ENCODE data around the gene APOBEC3H. TPM values are rescaled to one million over a fixed set of nuclear protein-coding genes. Genes with fewer than 3 reads are reported as not detected.
A peak's percentile ranks its signal among the peaks of the same experiment; 100 is the strongest.

The APOBEC3H gene
- total RNA-seq, 1 donor from 2014 or later, result 0.41 TPM

DNA sequence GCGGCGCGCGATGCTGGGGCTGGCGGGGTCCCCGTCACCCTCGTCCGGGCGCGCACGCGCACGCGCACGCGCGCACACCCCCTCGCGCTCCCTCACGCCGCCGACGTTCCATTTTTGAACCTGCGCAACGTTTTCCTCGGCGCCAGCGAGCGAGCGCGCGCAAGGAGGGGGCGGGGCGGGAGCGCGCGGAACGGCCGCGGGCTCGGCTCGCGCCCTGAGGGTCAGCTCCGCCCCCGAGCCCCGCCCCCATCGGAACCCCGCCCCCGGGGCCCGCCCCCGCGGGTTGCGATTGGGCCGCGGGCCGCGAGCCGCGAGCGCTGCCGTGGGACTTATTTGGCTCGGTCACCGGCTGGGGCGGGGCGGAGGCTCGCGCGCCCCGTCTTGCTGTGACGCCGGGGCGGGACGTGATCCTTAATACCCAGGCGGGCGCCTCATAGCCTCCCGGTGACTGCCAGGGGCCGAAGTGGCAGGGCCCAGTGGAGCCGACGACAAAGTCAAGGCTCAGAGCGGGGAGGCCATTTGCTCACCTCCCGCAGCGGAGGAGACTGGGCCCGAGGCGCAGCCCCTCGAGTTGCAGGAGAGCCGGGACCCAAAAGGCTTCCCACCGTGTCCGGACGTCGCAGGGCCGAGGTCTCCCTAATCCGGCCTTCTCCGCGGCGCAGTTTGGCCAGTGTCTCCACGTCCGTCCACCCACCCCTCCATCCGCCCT, 55.6 kb downstream of the APOBEC3H start, which contains the start of gene CBX7:
TSS of gene CBX7 (minus strand) at position 170 of the 709 bp plus-strand sequence. CDS start 236 bp downstream, outside the sequence.
- Histone ChIP-seq H3K9me3 (replicated peaks) (no peaks in the 10 kb centered on the region), H3K27ac (replicated peaks) (peak within 1 kb of the TSS; percentile 97), H3K4me1 (peaks cover 55% of the 10 kb centered on the region), H3K36me3 (peaks cover 19% of the 10 kb centered on the region), H3K27me3 (ENCODE audit: low read depth) (no peaks in the 10 kb centered on the region), H3K4me3 (peak within 1 kb of the TSS; percentile 98)
- intact Hi-C loops (cut with micrococcal nuclease), result no loop called here
- DNase-seq, result peak; percentile 96
- TF ChIP-seq, protein P1, sequence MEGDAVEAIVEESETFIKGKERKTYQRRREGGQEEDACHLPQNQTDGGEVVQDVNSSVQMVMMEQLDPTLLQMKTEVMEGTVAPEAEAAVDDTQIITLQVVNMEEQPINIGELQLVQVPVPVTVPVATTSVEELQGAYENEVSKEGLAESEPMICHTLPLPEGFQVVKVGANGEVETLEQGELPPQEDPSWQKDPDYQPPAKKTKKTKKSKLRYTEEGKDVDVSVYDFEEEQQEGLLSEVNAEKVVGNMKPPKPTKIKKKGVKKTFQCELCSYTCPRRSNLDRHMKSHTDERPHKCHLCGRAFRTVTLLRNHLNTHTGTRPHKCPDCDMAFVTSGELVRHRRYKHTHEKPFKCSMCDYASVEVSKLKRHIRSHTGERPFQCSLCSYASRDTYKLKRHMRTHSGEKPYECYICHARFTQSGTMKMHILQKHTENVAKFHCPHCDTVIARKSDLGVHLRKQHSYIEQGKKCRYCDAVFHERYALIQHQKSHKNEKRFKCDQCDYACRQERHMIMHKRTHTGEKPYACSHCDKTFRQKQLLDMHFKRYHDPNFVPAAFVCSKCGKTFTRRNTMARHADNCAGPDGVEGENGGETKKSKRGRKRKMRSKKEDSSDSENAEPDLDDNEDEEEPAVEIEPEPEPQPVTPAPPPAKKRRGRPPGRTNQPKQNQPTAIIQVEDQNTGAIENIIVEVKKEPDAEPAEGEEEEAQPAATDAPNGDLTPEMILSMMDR (IDR thresholded peaks at IDR 0.05; ENCODE audit: borderline replicate concordance), result no peak

DNA sequence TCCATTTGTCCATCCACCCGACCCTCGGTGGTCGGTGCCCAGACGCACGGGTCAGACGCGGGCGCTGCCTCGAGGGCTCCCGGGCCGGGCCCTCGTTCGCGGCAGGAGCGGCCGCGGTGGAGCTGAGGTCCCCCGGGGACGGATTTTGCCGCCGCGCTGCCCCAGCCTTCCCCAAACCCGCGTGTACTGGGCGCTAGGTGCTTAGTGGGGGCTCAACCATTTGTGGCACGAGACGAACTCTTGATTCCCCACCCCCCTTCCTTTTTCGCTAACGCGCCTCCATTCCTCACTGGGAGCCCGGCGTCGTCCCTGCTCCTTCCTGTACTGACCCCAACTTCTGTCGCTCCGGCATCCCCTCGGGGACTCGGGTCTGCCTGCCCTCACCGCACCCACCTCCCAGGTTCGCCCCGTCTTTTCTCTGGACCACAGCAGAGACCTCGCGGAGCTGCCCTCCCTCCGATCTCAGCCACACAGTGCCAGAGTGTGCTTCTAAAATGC, 56.2 kb downstream of the APOBEC3H start:
- H3K4me1 ChIP-seq, result peaks cover 49% of the 10 kb centered on the region
- TF ChIP-seq, protein P1 (IDR thresholded peaks at IDR 0.05; ENCODE audit: borderline replicate concordance), result no peak
- H3K4me3 ChIP-seq, result peak overlapping the region; percentile 98
- no peaks in the 10 kb centered on the region for H3K27me3 ChIP-seq (ENCODE audit: low read depth)
- H3K9me3 ChIP-seq (replicated peaks), result no peaks in the 10 kb centered on the region
- DNase-seq, result no peak
- intact Hi-C loops (cut with micrococcal nuclease), result no loop called here
- H3K27ac ChIP-seq (replicated peaks), result peak overlapping the region; percentile 97
- peaks cover 16% of the 10 kb centered on the region for H3K36me3 ChIP-seq

Other genes with a start within 250 kb of the APOBEC3H start
- gene CBX6, start 225.0 kb upstream of the APOBEC3H start, total RNA-seq, result 32.9 TPM
- 0.41 TPM for gene APOBEC3A, start 139.6 kb upstream of the APOBEC3H start, total RNA-seq
- gene APOBEC3B, start 114.9 kb upstream of the APOBEC3H start, total RNA-seq, result 0.52 TPM
- 25.1 TPM for gene APOBEC3C, start 83.0 kb upstream of the APOBEC3H start, total RNA-seq
- 0.96 TPM for gene APOBEC3D, start 76.1 kb upstream of the APOBEC3H start, total RNA-seq
- gene APOBEC3F, start 56.4 kb upstream of the APOBEC3H start, total RNA-seq, result 4.8 TPM
- 4.2 TPM for gene APOBEC3G, start 20.0 kb upstream of the APOBEC3H start, total RNA-seq
- gene CBX7, start 55.4 kb downstream of the APOBEC3H start, total RNA-seq, result 85.4 TPM
- 17.2 TPM for gene PDGFB, start 147.7 kb downstream of the APOBEC3H start, total RNA-seq
- gene RPL3, start 222.4 kb downstream of the APOBEC3H start, total RNA-seq, result 325 TPM

All from left ventricle myocardium inferior (tissue), 1 donor.